Central memory CD4-positive, alpha-beta T cell (primary cell): ENCODE data around the gene CABLES2.
"Not testable (repeated sequence)": the region's sequence is repeated elsewhere in the genome, so short reads cannot be mapped to it uniquely, and the experiment has no call there.

Experiments
- DNase-seq: peaks from one replicate; pipeline ENCODE4 v3.0.0; 2022

Gene CABLES2

DNA sequence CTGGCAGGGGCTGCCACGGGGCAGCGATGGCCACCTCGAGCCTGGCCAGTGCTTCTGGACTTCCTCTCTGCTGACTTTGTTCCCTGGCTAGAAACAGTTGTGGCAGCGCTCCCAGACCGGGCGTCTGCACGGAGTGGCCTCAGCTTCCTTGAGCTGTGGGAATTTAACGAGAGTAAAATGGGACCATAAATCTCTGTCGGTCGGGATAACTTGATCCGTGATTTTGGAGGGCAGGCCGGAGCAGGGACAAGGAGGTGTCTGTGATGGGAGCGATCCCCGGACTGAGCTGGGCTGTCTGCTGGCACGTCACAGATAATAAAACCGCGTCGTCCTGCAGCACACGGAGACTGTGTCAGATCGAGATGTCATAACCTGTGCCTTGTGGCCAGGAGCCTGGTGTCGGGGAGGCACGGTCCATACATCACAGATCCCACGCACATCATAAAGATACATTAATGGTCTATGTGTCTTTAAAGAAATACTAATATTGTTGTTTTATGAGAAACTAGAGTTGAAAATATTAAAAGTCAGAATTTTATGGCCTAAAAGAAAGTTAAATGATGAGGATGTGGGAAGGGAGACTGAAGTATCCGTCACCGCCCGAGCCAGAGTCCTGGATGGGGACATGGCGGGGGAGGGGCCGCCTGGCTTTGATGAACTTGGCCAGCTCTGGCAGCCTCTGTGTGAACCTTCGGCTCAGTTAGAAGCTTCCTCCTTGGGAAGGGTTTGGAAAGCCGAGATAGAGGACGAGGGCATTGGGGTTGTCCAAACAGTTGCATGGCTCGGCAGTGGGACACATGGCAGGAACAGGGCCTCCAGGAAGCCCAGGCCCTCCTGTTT is 26.8 kb upstream of the CABLES2 start:
- no peak for DNase-seq

DNA sequence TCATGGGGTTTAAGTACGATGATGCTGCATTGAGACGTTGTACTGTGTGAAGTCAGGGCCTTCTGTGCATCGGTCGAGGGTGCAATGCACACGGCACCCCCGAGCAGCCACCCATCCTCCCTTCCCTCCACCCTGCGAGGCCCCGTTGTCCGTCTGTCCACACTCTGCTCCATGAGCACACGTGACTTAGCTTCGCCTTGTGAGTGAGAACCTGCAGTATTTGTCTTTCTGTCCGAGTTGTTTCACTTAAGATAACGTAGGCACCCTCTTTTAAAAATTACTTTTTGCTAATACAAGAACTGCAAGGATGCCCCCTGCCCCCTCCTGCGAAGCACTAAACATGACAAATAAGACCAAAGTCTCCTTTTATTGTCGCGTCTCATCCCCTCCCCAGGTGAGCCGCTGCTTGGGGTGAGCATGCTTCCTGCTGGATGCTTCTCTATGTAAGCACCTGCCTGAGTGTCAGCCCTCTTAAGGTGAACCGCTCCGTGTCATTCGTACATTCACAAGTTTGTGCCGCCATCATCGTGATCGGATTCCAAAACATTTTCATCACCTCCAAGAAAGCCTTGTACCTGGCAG is 23.9 kb upstream of the CABLES2 start:
- no peak for DNase-seq

DNA sequence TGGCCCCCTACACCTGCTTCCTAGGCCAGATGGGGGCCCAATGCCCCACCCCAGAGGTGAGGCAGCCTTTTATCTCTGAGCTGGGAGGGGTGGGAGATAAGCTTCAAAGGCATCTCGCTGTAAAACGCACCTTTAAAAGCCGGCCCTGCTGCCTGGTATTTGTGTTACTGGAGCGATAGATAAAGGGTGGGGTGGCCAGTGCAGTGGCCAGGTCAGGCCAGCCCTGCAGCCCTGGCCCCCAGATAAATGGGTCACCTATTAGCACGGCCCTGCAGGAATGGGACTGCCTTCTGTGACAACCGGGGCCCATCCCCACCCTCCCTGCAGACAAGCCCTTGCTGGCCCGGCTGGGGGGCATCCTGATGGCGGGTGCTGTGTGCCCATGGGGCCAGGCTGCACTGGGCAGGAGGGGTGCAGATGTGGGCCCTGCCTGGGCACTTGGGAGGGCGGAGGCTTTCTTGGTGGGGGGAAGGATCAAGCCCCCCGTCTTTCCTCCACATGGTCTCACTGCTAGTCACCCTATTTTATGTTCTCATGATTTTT is 23.3 kb upstream of the CABLES2 start:
- DNase-seq, result no peak

DNA sequence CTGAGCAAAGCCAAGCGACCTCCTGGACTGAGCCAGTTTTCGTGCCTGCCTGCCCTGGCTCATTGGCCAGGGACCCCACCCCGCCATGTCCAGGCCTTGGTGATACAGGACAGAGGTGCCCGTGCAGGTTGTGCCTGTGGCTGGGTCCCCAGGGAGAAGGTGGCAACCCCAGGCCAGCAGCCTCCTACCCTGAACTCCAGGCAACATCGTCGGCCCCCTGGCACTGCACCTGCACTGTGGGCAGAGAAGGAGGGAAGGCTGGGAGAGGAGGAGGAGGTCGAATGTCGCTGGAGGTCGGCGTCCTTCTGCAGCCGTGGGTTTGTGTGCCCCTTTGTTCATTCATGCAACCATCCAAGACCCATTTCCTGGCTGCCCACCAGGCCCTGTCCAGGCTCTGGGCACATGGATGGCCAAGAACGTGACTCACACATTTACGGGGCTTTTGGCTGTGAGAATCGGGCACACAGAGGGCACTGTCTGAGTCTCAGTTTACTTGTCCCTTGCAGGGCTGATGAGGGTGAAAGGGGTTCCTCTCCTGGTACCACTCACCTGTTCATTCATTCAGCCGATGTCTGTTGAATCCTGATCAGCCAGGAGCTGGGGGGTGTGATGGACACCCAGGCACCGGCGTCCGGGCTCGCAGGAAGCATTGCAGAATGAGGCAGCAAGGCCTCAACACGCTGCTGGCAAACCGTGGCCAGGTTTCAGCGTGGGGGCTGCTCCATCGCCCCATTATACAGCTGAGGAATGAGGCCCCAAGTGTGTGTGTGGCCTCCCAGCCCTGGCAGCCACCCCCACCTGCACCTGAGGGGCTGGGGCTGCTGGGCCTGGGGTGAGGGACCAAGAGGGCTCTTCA is 22.6 kb upstream of the CABLES2 start:
- DNase-seq, result no peak

DNA sequence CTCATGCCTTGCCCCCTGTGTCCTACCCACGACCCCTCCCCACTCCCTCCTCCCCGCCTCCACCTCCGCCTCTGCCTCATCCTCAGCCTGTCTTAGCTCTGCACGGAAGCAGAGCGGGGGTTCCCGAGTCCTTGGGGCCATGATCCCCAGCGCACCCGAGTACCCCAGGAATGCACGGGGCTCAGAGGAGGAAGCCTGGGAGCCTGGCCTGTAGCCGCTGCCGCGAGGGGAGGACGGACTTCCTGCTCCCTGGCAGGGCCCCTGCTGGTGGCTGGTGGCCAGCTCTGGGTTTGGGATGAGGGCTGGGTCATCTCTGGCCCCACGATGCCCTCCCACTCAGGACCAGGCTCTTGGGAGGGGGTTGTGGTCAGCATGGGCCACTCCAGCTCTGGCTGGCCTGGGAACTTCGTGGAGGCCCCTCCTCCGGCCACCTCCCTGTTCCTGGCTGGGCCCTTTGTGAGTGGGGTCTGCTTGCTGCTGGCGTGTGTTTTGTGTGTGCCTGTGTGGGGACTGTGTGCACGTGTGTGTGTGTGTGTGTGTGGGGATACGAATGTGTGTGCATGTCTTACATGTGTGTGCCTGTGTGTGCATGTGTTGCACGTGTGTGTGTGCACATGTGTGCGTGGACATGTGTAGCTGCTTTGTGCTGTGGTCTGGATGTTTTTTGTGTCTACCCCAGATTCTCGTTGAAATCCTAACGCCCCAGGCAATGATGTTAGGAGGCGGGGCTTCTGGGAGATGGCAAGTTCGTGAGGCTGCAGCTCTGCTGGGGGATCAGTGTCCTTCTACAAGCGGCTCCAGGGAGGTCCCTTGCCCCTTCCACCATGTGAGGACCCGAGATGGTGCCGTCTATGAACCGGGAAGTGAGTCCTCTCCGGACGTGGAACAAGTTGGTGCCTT is 21.6 kb upstream of the CABLES2 start:
- DNase-seq, result no peak

DNA sequence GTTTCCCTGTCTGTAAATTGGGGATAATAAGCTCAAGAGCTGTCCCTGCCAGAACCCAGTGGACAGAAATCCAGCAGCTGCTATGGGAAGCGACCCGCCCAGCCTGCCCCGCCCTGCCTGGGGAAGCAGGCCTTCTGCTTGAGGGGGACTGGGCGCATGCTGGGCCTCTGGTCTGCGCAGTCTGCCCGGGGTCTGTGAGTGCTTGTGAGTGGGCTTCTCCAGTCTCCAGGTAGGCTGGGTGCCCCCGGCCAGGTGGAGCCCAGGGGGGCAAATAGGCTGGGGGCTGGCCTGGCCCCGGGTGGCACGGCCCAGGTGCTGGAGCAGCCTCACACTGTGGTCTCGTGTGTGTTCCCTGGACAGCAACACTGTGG is 20.9 kb upstream of the CABLES2 start:
- DNase-seq, result no peak

DNA sequence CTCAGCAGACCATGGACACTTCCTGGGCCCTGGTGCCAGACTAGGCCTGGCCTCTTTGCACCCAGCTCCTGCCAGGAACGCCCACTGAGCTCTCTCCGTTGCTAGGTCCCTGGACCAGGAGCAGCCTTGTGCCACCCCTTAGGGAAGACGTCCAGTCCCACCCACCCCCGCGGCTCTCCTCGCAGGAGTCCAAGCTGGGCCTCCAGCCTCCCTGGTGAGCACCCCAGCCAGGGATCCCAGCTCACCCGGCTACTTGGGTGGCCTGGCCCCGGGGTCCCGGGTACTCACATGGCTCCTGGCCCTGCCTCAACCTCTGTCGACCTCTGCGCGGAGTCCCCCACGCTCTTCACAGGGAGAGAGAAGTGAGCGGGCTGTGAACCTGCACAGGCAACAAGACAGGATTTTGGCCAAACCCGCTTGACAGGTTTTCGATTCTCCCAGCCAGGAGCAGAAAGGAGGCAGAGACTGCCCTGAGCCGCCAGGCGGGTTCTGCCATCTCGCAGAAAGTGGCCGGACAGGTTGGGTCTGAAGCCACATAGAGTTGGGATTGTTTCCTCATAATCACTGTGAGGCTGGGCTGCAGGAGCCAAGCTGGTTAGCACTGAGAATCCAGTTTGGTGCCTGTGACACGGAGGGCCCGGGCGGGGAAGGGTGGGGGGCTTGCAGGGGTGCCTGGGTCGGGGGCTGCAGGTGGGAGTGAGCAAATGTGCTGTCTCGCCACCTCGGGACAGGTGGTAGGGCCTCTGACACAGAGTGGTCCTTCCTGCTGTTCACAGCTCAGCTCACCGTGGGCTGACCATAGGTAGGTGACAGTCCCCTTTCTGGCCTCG is 20.3 kb upstream of the CABLES2 start, which contains the start of gene RBBP8NL:
Gene RBBP8NL (minus strand): TSS at position 368 of the 830 bp plus-strand sequence. CDS start 7,892 bp downstream, outside the sequence.
- DNase-seq, result no peak

DNA sequence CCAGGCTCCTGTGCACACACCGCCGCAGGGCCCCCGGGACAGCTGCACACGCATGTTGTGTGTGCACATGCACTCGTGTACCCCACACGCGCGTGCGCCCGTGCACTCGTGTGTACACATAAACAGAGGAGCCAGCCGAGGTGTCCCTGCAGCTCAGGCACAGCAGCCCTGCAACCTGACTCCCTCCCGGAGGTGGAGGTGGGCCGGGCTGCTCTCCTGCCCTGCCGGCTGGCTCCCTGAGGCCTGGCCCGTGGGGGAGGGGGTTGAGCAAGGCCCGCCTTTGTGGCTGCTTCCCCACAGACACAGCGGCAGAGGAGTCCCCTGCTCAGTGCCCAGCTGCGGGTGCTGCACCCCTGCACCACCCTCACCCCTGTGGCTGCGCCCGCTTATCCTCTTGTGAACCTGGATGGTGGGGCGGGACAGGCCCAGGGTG is 19.6 kb upstream of the CABLES2 start:
- DNase-seq, result no peak

DNA sequence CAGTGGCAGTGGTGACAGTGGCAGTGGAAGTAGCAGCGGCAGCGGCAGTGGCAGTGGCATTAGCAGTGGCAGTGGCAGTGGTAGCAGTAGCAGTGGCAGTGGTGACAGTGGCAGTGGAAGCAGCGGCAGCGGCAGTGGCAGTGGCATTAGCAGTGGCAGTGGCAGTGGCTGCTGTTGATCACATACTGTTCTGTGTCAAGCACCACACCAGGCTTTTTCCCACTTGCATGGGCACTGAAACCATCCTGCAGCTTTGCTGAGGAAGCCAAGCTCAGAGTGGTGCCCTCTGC is 18.9 kb upstream of the CABLES2 start:
- DNase-seq, result not testable (repeated sequence)

DNA sequence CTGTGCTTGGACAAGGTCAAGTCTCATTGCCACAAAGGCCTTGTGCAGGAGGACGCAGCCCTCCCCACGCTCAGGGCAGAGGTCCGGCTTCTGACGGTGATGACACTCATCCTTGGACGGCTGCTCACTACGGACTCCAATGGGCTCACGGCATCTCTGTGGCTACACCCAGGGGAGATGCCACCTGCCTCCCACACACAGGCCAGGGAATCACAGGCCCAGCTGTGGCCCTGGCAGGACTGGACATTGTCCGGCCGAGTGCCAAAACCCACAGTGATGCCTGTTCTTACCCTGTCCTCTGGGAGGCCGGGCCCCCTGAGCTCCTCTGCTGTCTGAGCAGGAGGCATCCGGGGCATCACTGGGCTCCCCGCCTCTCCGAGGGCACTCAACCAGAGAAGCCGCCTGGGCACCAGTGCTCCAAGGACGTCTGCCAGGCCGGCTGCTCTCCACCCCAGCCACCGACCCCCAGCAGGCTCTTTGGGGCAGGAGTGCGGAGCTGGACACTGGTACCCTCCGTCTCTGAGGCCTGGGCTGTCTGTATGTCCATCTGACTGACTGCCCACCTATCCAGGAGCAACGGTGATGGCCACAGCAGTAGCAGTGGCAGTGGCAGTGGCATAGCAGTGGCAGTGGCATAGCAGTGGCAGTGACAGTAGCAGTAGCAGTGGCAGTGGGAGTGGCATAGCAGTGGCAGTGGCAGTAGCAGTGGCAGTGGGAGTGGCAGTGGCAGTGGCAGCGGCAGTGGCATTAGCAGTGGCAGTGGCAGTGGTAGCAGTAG is 18.4 kb upstream of the CABLES2 start:
- no peak for DNase-seq

DNA sequence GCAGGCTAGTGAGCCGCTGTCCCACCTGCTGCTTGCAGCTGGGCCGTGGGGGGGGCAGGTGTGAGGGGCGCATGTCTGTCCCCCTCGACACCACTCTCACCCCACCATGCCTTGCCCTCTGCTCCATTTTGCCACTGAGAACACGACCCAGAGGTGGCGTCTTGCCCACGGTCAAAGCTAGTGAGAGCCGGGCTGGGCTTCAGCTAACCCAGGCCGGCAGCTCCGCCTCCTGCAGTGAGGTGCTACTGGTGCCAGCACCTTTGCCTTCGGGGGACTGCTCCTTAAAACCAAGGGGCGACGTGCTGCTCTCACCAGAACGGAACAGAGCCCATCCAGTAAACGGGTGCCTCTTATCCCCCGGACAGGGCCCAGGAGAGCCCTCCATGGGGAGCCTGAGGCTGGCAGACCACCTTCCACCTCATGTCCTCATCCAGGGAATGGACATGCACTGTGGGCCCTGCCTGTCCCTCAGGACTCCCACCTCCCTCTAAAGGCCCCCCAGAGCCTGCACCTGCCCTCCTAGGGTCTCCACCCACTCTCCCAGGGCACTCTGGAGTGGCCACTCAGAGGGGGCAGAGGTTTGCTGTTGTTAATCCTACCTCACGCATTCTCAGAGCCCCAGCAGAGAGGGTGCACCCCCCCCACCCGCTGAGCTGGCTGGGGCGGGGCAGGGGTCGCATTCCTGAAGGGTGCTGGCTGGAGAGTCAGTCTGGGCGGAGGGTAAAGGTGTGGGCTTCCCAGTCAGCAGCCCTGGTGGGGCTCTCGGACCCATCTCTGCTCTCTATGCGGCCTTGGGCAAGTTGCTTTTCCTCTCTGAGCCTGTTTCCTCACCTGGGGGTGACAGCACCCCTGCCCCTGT is 17.4 kb upstream of the CABLES2 start:
- no peak for DNase-seq

DNA sequence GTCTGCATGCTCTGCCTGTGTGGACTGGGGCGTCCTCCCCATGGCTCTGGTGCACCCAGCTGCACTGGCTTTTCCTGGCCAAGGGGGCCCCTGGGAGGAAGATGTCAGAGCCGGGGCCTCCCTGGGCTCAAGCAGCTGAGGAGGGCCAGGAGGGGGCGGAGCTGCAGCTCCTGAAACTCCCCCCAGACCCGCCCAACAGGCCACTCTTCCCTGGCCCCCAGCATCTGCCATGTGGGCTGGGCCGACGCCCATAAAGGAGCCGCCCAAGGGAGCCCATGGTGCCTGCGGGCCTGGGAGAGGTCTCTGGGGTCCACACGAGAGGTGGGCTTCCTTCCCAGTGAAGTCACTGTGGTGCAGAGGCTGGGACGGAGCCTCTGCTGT is 16.2 kb upstream of the CABLES2 start:
- no peak for DNase-seq

DNA sequence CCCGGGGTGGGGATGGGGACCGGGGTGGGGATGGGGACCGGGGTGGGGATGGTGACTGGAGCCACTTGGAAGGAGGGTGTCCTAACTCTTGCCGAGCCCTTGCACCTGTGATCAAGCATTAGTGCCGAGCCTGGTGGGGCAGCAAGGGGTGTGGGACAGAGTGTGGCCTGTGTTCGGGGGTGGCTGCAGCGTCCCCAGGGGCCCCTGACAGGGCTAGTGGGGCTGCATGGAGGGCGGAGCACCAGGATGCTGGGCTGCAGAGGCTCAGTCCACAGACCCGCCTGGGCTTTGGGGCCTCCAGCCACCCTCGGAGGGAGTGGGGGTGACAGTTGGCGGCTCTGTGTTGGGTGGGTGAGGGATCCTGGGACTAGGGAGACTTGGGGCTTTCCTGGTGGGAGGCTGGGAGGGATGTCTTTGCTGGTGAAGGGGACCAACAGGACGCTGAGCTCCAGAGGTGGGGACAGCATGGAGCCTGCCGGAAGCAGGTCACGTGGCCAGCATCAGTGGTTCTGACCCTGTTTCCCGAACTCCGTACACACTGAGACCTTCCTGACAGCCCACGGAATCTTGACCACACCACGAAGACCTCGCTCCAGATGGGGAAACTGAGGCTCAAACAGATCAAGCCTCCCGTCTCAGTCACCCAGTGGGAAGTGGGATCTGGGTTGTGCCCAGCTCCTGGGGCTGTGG is 15.7 kb upstream of the CABLES2 start:
- no peak for DNase-seq

DNA sequence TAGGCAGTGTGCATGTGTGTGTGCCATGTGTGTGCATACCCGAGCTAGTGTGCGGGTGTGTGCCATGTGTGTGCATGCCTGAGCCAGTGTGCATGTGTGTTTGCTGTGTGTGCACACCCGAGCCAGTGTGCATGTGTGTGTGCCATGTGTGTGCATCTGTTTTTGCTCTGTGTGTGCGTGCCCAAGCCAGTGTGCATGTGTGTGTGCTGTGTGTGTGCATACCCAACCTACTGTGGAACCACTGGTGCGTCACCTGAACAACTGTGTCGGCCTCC is 14.6 kb upstream of the CABLES2 start:
- DNase-seq, result no peak

DNA sequence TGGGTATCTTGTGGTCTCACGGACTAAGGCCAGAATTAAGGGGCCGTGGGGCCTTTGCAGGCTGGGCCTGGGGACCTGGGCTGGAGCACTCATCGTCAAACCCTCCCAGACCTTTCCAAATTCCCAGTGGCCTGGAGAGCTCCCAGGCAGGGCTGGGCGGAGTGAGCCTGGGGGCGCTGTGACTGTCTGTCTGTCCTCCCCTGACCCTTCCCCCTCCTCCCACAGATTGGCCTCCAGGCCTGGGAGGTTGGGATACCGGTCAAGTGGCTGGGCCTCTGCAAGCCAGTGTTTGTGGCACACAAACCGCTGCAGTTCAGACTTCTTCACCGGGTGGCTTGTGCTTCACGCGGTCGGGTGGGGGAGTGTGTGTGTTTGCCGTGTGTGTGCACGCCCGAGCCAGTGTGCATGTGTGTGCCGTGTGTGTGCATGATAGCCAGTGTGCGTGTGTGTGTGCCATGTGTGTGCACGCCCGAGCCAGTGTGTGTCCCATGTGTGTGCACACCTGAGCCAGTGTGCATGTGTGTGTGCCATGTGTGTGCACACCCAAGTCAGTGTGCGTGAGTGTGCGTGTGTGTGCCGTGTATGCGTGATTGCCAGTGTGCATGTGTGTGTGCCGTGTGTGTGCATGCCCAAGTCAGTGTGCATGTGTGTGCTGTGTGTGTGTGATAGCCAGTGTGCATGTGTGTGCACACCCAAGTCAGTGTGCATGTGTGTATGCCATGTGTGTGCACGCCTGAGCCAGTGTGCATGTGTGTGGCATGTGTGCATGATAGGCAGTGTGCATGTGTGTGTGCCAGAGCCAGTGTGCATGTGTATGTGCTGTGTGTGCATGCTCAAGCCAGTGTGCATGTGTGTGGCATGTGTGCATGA is 14.0 kb upstream of the CABLES2 start:
- DNase-seq, result no peak

DNA sequence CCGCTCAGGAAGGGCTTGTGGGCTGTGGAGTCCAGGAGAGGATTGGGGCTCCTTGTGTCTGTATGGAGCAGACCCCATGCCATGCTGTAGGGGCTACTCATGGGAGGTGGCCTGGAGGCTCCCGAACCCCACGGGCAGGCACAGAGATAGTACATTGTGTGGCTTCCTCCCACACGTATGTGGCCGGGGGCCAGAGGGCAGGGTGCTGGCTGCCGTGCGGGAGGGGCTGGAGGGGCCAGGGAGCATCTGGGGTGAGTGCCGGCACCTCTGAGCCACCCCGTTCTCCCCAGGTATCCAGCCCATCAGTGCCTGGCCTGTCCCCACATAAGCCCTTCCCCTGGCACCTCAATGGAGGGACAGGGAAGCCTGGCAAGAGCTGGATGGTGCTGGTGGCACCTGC is 12.7 kb upstream of the CABLES2 start:
- no peak for DNase-seq

DNA sequence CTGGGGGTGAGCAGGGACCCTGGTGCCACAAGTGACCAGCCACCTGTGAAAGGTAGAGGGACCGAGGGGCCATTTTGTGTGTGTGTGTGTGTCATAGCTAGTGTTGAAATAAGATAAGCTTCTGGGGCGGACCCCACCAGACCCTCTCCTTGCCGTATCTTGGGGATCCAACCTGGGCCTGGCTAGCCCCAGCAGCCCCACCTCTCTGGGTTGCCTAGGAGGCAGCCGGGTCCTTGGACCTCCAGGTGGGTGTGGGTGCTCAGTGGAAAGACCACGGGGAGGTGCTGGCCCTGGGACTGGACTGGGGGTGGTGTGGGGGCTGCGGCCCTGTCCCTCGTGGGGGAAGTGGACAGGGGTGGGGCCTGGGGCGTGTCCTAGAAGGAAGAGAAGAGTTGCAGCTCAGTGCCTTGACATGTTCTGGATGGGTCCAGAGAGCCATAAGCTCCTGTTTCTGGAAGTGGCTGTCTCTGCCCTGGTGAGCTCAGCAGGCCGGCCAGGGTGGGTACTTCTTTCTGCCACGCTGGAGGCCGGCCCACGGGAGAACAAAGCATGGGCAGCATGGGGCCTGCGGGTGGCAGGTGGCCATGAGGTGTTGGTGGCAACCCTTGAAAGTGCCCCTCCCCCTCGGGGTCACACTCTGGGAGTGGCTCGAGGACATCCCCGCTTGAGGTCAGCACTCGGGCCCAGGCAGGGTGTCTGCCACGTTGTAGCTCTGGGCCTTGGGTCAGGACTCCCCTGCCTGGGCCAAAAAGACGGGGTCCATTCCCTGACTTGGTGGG is 11.8 kb upstream of the CABLES2 start:
- DNase-seq, result no peak
